ENCODE measurements around the gene PRPF18.

PRPF18 gene

DNA sequence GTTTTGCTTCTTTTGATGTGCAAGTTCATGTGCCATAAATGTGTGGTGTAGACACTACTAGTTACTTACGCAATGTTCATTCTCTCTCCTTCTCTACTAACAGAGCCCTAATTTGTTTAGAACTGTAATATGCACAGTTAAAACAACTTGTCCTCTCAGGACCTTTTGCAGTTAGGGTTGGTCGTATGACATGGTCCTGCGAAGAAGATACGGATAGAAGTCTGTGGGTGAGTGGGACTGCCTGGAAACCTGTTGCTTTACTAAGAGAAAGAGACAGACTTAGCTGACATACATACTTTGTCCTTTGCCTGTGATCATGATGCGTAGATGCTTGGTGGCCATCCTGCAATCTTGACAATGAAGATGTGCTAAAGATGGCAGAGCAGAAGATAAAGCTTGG is 51.1 kb downstream of the PRPF18 start:
- no peak for DNase-seq (ENCODE audit: low read depth)

GRCh38 chr10:13642293-13642692 is 55.5 kb downstream of the PRPF18 start:
- no peak for DNase-seq (ENCODE audit: low read depth)

DNA sequence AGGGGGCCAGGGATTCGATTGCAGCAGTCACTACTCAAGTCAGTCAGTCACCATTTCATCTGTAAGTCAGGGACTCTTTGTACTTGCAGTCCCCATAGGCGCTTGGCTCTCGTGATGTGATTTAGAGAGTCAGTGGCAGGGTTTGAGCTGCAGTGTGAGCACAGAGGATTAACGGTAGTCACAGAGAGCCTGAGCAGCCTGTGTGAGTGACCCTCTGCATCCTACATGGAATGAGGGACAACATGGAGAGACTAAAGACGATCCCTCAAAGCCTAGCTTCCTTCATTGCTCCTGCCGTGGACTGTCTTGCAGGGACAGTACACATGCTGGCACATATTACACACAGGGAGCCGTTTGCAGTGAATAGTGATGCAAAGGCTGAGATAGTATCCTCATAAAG is 56.3 kb downstream of the PRPF18 start:
- DNase-seq (ENCODE audit: low read depth) = no peak

- no peak for DNase-seq (ENCODE audit: low read depth)
Measured at GRCh38 chr10:13644866-13645265, 58.1 kb downstream of the PRPF18 start.

- DNase-seq (ENCODE audit: low read depth) = no peak
Measured at GRCh38 chr10:13648425-13648824, 61.7 kb downstream of the PRPF18 start.

GRCh38 chr10:13649844-13650520 is 63.2 kb downstream of the PRPF18 start:
- no peak for DNase-seq (ENCODE audit: low read depth)

- DNase-seq (ENCODE audit: low read depth) = no peak
Measured at GRCh38 chr10:13650961-13651360, 64.2 kb downstream of the PRPF18 start.

DNA sequence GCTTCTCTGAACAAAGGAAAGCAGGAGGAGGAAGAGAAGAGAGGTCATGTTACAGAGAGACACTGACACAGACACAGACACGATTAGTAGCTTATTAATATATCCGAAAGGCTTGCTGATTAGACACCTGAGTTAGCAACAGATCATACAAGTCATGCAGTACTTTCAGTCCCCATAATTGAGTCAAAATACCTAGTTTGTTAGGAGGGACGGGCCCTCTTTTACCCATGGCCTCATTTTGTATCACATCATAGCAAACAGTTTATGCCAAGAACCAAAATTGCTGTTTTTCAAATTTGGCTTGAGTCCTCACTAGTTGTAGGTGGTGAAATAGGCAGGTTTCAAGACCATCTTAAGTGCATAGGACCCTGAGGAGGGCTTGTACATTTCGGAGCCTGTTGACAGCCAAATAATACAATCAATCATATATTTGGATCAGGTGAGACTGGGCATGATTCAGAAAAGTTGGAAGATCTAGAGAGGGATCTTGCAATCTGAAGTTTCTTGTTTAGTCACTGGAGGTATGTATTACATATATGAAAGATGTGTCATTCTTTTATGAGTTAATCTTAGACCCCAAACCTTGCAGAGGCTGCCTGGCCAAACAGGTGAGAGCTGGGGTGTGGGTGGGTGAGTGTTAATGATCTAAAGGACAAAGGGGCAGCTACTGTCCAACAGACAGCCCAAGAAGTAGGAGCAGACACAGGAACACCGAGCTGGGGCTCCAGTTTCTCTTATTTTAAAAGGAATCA is 65.4 kb downstream of the PRPF18 start:
- DNase-seq (ENCODE audit: low read depth) = no peak

- DNase-seq (ENCODE audit: low read depth) = no peak
Measured at GRCh38 chr10:13652860-13653259, 66.1 kb downstream of the PRPF18 start.

DNA sequence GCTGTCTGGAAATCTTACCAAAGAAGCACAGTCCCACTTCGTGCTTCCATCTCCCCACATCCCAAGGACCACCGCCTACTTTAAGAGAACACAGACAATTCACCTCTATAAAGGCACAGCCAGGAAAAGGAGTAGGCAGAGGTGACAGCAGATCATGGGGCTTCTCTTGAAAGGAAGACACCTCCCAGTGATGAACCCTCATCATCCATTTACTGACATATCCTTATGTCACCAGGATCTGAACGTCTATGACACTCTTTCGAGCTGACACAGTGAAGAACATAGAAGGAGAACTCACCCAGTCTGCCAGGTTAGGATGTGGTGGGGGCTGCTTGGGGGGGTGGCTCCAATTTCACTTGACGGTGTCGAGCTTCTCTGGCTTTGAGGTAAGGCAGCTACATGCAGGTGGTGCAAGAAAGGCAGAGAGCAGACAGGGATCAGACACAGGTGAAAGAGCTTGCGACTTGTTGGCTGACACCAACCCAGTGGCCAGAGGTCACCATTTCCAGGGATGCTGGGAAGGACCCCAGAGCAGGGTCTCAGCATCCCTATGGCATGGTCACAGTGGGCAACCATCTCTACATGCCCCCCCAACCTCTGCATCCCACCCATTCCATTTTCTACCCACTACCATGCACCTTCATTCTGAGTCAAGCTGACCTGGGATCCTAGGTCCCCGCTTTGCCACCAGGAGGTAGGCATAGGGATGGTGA is 67.5 kb downstream of the PRPF18 start:
- no peak for DNase-seq (ENCODE audit: low read depth)

- DNase-seq (ENCODE audit: low read depth) = no peak
Measured at GRCh38 chr10:13654846-13655245, 68.1 kb downstream of the PRPF18 start.

- no peak for DNase-seq (ENCODE audit: low read depth)
Measured at GRCh38 chr10:13656337-13657100, 69.8 kb downstream of the PRPF18 start.

DNA sequence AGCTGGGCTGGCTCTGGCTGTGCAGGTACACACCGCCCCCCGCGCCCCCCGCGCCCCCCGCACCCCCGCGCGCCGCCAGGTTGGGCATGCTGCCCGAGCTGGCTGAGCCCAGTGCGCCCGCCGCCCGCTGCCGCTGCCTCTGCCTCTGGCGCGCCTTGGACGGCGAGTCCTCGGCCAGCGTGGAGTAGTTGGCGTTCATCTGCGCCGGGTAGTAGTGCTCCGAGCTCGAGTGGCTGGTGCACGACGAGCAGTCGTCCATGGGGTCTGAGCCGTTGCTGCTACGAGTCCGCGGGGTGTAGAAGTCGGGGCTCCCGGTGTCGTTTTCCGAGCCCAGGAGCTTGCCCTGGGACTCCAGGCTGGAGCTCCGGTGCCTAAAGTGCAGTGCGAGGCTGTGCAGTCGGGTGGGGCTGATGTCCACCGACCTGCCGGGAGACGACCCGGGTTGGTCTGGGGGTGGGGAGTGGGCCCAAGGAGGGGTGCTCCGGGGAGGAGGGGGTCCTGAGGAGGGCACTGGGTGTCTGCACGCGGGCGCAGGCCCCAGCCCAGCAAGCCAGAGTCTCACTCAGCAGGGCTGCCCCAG is 70.4 kb downstream of the PRPF18 start:
- no peak for DNase-seq (ENCODE audit: low read depth)

- no peak for DNase-seq (ENCODE audit: low read depth)
Measured at GRCh38 chr10:13658264-13658663, 71.5 kb downstream of the PRPF18 start.

DNA sequence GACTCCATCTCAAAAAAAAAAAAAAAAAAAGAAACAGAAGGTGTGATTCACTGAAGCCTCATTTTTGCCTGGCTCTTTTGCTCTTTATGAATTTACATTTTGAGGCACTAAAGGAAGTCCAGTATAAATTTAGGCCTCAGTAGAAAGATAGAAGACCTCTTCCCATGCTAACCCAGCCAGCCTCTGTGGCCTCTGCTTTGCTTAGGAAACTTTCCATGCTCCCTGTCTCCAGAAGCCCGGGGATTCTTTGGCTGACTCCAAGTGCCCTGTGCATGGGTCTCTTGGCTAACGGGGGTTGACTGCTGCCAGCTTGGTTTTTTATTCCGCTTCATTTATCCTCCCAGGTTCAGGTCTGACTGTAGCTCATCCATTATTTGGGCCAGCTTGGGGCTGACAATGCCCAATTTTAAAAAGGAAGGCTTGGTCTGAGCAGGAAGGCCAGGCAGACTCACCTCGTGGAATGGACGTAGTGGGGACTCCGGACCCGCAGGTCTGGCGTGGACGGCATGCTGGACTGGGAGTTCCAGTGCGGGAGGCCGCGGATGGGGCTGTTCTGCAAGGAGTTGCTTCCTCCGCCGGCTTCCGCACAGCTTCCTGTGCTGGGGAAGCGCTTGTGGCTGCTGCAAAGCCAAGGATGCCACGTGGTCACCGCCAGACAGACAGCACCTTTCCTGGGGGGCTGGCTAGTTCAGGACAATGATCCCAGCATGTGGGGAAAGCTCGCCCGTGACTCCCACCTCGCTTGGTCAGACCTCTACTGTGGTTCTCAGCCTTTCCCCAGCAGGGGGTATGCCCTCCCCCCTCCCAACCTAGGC is 72.3 kb downstream of the PRPF18 start:
- no peak for DNase-seq (ENCODE audit: low read depth)

DNA sequence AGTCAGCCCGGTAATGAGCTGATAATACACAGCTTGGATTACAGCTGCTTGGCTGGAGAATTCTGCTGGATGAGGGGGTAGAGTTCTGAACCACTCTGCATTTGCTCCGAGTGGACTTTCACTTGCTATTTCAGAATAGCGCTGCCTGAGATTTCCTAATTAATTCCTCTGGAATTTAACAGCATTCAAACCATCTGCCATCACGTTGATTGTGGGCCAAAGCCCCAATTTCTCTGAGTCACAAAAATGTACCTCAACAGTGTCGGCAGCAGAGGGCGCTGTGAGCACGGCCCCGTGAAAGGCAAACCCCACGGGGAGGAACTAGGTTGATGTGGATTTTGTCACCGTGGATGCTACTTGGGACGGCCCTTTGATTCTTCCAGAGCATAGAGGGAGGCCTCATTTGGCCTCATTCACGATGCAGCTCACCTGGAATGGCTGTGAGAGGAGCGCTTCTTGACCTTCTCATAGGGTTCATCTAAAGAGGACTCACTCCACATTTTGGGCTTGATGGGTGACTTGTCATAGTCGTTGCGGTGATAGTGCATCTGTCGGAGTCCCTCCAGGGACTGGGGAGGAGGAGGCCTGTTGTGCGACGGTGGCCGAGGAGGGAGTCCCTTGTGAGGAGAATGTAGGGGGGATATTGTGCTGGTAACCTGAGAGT is 73.3 kb downstream of the PRPF18 start:
- peak; percentile 49 for DNase-seq (ENCODE audit: low read depth)

GRCh38 chr10:13660551-13660920 is 73.8 kb downstream of the PRPF18 start:
- DNase-seq (ENCODE audit: low read depth) = no peak

- no peak for DNase-seq (ENCODE audit: low read depth)
Measured at GRCh38 chr10:13661256-13661655, 74.5 kb downstream of the PRPF18 start.

DNA sequence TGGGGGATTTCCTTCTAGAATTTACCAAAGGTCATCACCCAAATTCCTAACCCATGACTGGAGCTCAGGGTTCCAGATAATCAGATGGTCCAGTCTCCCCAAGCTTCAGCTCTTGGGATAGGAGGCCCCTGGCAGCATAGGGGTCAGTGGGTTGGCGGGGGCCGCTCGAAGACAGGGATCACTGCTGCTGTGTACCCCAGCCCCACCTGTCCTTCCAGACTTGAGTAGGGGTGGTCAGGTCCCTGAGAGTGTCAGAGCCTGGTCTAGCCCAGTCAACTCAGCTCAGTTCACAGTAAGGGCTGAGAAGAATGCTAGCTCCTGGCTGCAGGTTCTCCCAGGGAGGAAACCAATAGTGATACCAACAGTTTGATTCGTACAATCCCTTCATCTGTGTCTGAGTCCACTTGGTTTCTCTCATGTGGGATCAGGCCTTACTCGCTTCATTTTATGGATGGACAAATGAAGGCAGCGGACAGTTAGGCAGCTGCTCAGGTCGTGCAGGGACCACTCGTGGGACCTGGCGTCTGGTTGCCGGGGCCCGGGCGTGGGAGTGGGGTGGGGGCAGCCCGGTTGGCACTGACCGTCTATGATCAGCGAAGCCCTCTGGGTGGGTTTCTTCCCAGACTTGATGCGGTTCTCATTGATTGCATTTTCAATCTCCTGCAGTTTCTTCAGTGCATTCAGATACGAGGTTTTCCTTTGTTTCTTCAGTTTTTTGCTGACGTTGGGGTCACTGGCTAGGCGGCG is 78.9 kb downstream of the PRPF18 start:
- no peak for DNase-seq (ENCODE audit: low read depth)

GRCh38 chr10:13668126-13668525 is 81.4 kb downstream of the PRPF18 start:
- no peak for DNase-seq (ENCODE audit: low read depth)
